BE2C (cell line): ENCODE data around the gene IRGQ.

ENCODE experiments used
- DNase-seq: peaks from one replicate; pipeline ENCODE4 v3.0.0-alpha.2; 2020
- H3K27me3 ChIP-seq: fragments of 250-450 bp; sonication (Bioruptor Pico); 2 replicates; pipeline ENCODE4 v1.5.1; 2020; ENCODE audit warnings: mild to moderate bottlenecking
- H3K36me3 ChIP-seq: fragments of 250-450 bp; sonication (Bioruptor Pico); 2 replicates; pipeline ENCODE4 v1.5.1; 2020; ENCODE audit warnings: mild to moderate bottlenecking
- H3K4me1 ChIP-seq: fragments of 250-450 bp; sonication (Bioruptor Pico); 2 replicates; pipeline ENCODE4 v1.5.1; 2020
- H3K4me3 ChIP-seq: 2 replicates; pipeline ENCODE4 v1.5.1; 2011; ENCODE audit warnings: low read depth, low read length
- H3K9me3 ChIP-seq: fragments of 250-450 bp; sonication (Bioruptor Pico); 2 replicates; pipeline ENCODE4 v1.5.1; 2020
- CTCF ChIP-seq: IDR thresholded peaks from 2 replicates; pipeline ENCODE4 v1.5.1; 2012; ENCODE audit warnings: mild to moderate bottlenecking, low read depth, low read length

The IRGQ gene

DNA sequence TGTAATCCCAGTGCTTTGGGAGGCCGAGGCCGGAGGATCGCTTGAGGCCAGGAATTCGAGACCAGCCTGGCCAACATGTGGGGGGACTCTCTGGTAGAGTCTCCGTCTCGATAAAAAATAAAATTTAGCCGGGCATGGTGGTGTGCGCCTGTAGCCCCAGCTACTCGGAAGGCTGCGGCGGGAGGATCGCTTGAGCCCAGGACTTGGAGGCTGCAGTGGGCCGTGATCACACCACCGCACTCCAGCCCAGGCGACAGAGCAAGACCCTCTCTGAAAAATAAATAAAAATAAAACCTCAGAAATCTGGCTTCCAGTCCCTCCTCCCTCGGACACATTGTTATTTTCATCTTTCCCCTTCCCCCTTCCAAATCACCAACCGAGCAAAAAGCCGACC, 332 bp downstream of the IRGQ start:
- no peak for TF ChIP-seq CTCF
- Histone ChIP-seq H3K9me3 (no peaks in the 10 kb centered on the region), H3K27me3 (no peaks in the 10 kb centered on the region), H3K4me1 (no peaks in the 10 kb centered on the region), H3K36me3 (peaks cover 13% of the 10 kb centered on the region; the same call in 1 of the 2 replicates), H3K4me3 (peak overlapping the region; percentile 92)
- DNase-seq: no peak

- TF ChIP-seq CTCF: peak; percentile 89
- no peaks in the 10 kb centered on the region for H3K9me3 ChIP-seq
- H3K27me3 ChIP-seq: no peaks in the 10 kb centered on the region
- peak overlapping the region; percentile 92 for H3K4me3 ChIP-seq
- H3K4me1 ChIP-seq: no peaks in the 10 kb centered on the region
- peak; percentile 78 for DNase-seq
- peaks cover 10% of the 10 kb centered on the region; the same call in 1 of the 2 replicates for H3K36me3 ChIP-seq
Measured at GRCh38 chr19:43594710-43595604, 977 bp downstream of the IRGQ start.

DNA sequence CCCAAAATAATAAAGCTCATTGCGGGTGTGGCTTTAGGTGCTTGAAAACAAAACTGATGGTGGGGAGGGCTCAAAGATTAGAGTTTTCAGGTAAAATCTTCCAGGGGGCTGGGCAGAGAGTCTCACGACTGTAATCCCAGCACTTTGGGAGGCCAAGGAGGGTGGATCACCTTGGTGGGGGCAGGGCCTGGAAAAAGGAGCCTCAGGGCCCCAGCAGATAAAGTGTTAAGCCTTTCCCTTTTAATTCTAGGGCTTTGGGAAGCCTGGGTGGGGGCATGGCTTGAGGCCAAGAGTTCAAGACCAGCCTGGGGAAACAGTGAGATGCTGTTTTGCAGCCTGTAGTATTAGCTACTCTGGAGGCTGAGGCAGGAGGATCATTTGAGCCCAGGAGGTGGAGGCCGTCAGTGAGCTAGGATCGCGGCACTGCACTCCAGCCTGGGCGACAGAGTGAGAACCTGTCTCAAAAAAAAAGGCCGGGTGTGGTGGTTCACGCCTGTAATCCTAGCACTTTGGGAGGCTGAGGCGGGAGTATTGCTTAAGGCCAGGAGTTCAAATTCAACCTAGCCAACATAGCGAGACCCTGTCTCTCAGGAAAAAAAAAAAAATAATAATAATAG, 1.7 kb downstream of the IRGQ start:
- no peak for DNase-seq
- Histone ChIP-seq H3K9me3 (no peaks in the 10 kb centered on the region), H3K27me3 (no peaks in the 10 kb centered on the region), H3K36me3 (peaks cover 9% of the 10 kb centered on the region; the same call in 1 of the 2 replicates), H3K4me3 (no peak overlapping the region; the same call in 1 of the 2 replicates), H3K4me1 (no peaks in the 10 kb centered on the region)
- no peak for TF ChIP-seq CTCF

- TF ChIP-seq CTCF: no peak
- H3K9me3 ChIP-seq: no peaks in the 10 kb centered on the region
- no peak for DNase-seq
- H3K36me3 ChIP-seq: peaks cover 9% of the 10 kb centered on the region; the same call in 1 of the 2 replicates
- no peaks in the 10 kb centered on the region for H3K4me1 ChIP-seq
- H3K27me3 ChIP-seq: no peaks in the 10 kb centered on the region
- no peak overlapping the region for H3K4me3 ChIP-seq
Measured at GRCh38 chr19:43592800-43593350, 3.1 kb downstream of the IRGQ start.

- no peak for TF ChIP-seq CTCF
- no peaks in the 10 kb centered on the region for H3K27me3 ChIP-seq
- H3K4me3 ChIP-seq: no peak overlapping the region
- no peaks in the 10 kb centered on the region for H3K9me3 ChIP-seq
- no peaks in the 10 kb centered on the region for H3K4me1 ChIP-seq
- DNase-seq: no peak
- H3K36me3 ChIP-seq: peaks cover 9% of the 10 kb centered on the region; the same call in 1 of the 2 replicates
Measured at GRCh38 chr19:43591904-43592772, 3.8 kb downstream of the IRGQ start.
